Activated naive CD4-positive, alpha-beta T cell treated with anti-CD3 and anti-CD28 coated beads, Interleukin-2, amount 50 U/mL, for 24 hours (primary cell): ENCODE data around the gene PXT1.
"Not testable (repeated sequence)": the region's sequence is repeated elsewhere in the genome, so short reads cannot be mapped to it uniquely, and the experiment has no call there.

Experiments
- H3K27ac Mint-ChIP-seq: one replicate; pipeline ENCODE4 v1.8.0; 2021; ENCODE audit warnings: mild to moderate bottlenecking, mixed read lengths
- H3K27me3 Mint-ChIP-seq: one replicate; pipeline ENCODE4 v1.8.0; 2021; ENCODE audit warnings: mixed read lengths
- H3K36me3 Mint-ChIP-seq: one replicate; pipeline ENCODE4 v1.8.0; 2021; ENCODE audit warnings: mixed read lengths
- H3K4me1 Mint-ChIP-seq: one replicate; pipeline ENCODE4 v1.8.0; 2021; ENCODE audit warnings: mixed read lengths
- H3K4me3 Mint-ChIP-seq: one replicate; pipeline ENCODE4 v1.8.0; 2021; ENCODE audit warnings: mild to moderate bottlenecking, mixed read lengths
- H3K9me3 Mint-ChIP-seq: one replicate; pipeline ENCODE4 v1.8.0; 2021; ENCODE audit warnings: mixed read lengths

The PXT1 gene

GRCh38 chr6:36372088-36372487 is 70.6 kb downstream of the PXT1 start:
- Mint-ChIP-seq H3K4me3 (no peak overlapping the region), H3K27me3 (no peaks in the 10 kb centered on the region), H3K4me1 (no peaks in the 10 kb centered on the region), H3K27ac (no peak overlapping the region), H3K9me3 (no peaks in the 10 kb centered on the region), H3K36me3 (peaks cover 7% of the 10 kb centered on the region)

GRCh38 chr6:36371211-36371610 is 71.4 kb downstream of the PXT1 start:
- H3K27ac Mint-ChIP-seq, result no peak overlapping the region
- no peaks in the 10 kb centered on the region for H3K9me3 Mint-ChIP-seq
- H3K4me1 Mint-ChIP-seq, result no peaks in the 10 kb centered on the region
- H3K4me3 Mint-ChIP-seq, result no peak overlapping the region
- peaks cover 7% of the 10 kb centered on the region for H3K36me3 Mint-ChIP-seq
- no peaks in the 10 kb centered on the region for H3K27me3 Mint-ChIP-seq

DNA sequence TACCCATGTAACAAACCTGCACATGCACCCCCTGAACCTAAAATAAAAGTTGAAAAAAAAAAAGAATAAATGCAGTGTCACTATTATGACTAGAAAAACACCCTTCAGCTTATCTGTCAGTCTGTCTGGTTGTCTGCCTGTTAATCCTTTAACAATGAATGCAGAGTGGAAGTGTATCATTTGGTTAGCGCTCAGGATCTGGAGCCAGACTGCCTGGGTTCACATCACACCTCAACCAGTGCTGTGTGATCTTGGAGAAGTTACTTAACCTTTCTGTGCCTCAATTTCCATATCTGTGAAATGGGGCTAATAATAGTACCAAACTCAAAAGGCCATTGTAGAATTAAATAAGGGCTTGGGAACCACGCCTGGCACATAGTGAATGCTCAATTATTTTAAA is 72.0 kb downstream of the PXT1 start:
- no peaks in the 10 kb centered on the region for H3K4me1 Mint-ChIP-seq
- H3K9me3 Mint-ChIP-seq, result no peaks in the 10 kb centered on the region
- peaks cover 7% of the 10 kb centered on the region for H3K36me3 Mint-ChIP-seq
- H3K4me3 Mint-ChIP-seq, result no peak overlapping the region
- no peak overlapping the region for H3K27ac Mint-ChIP-seq
- H3K27me3 Mint-ChIP-seq, result no peaks in the 10 kb centered on the region

- H3K9me3 Mint-ChIP-seq, result no peaks in the 10 kb centered on the region
- no peaks in the 10 kb centered on the region for H3K4me1 Mint-ChIP-seq
- H3K27ac Mint-ChIP-seq, result no peak overlapping the region
- no peaks in the 10 kb centered on the region for H3K27me3 Mint-ChIP-seq
- no peak overlapping the region for H3K4me3 Mint-ChIP-seq
- H3K36me3 Mint-ChIP-seq, result peaks cover 7% of the 10 kb centered on the region
These were observed 73.5 kb downstream of the PXT1 start for GRCh38 chr6:36368921-36369865.

DNA sequence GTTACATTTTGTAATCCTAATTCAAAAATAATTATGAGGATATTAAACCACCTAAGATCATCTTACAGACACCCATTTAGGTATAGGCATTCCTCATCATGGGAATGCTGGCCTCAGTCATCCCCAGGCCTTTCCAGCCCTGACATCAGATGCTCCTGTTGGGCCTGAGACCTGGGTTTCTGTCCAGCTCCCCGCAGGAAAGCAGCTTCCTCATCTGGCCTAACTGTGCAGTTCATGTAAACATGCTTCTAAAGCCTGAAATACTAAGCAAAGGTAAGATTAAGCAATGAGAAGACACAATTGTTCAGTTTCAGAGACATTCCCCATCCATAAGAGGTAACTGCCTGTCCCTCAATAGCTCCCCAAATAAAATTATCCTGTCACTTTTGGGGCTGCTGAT is 74.2 kb downstream of the PXT1 start:
- H3K36me3 Mint-ChIP-seq, result peaks cover 7% of the 10 kb centered on the region
- no peak overlapping the region for H3K4me3 Mint-ChIP-seq
- H3K27me3 Mint-ChIP-seq, result no peaks in the 10 kb centered on the region
- H3K4me1 Mint-ChIP-seq, result no peaks in the 10 kb centered on the region
- no peak overlapping the region for H3K27ac Mint-ChIP-seq
- H3K9me3 Mint-ChIP-seq, result no peaks in the 10 kb centered on the region

DNA sequence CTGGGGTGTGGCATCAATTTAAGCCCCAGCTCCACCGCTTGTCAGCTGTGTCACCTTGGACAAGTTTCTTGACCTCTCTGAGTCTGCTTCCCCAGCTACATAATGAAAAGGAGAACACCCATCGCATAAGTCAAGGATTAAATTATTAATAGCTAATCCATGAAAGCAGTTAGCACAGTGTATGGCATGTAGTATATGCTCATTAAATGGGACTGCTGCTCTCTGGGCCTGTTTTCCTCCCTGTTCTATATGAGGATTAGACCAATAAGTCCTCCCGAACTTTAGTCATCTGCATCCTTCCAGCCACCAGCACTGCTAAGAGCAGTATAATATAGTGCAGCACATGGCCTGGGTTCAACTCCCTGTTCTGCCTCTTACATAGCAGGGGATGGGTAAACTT is 74.9 kb downstream of the PXT1 start:
- peaks cover 6% of the 10 kb centered on the region for H3K36me3 Mint-ChIP-seq
- no peak overlapping the region for H3K4me3 Mint-ChIP-seq
- H3K9me3 Mint-ChIP-seq, result no peaks in the 10 kb centered on the region
- no peaks in the 10 kb centered on the region for H3K27me3 Mint-ChIP-seq
- H3K4me1 Mint-ChIP-seq, result no peaks in the 10 kb centered on the region
- no peak overlapping the region for H3K27ac Mint-ChIP-seq

DNA sequence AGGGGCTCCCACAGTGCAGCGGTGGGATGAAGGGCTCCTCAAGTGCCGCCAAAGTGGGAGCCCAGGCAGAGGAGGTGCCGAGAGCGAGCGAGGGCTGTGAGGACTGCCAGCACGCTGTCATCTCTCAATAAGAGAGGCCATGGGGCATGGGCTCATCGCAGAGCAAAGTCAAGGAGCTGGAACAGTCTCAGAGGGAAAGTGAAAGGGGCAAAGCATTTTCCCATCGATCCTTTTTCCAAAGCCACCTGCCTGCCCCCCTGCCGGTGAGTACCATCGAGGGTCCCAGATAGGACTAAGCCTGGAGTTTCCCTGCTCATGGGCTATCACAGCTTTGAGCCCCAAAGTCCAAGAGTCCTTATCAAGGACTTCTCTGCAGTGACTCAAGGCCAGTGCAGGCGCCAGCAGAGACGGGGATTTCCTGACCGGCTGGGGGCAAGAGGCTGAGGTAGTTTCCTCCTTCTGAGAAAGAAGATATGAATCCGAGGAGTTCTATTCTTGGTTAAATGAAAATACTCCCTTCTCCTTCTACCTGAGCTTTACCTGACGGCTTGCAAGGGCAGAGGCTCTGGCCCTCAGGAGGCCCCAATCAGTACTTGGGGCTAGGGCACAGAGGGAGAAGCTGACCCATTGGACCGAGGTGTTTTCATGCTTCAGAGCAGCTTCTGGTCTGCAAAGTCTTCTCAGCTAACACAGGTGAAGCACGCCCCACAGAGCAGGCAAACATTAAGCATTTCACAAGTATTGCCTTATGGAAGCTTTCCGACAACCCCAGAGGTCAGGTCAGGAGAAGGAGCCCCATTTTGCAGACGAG is 77.8 kb downstream of the PXT1 start:
- Mint-ChIP-seq H3K4me1 (peaks cover 4% of the 10 kb centered on the region), H3K9me3 (no peaks in the 10 kb centered on the region), H3K36me3 (no peaks in the 10 kb centered on the region), H3K27ac (no peak overlapping the region), H3K27me3 (no peaks in the 10 kb centered on the region), H3K4me3 (no peak overlapping the region)

GRCh38 chr6:36364061-36364635 is 78.5 kb downstream of the PXT1 start:
- H3K4me1 Mint-ChIP-seq, H3K4me3 Mint-ChIP-seq, H3K9me3 Mint-ChIP-seq, H3K27me3 Mint-ChIP-seq, H3K27ac Mint-ChIP-seq, H3K36me3 Mint-ChIP-seq: not testable (repeated sequence)

DNA sequence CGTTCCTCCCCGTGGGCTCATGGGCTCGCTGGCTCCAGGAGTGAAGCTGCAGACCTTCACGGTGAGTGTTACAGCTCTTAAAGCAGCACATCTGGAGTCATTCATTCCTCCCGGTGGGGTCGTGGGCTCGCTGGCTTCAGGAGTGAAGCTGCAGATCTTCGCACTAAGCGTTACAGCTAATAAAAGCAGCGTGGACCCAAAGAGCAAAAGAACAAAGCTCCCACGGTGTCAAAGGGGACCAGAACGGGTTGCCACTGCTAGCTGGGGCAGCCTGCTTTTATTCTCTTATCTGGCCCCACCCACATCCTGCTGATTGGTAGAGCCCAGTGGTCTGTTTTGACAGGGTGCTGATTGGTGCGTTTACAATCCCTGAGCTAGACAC is 79.3 kb downstream of the PXT1 start:
- H3K9me3 Mint-ChIP-seq, H3K36me3 Mint-ChIP-seq, H3K27ac Mint-ChIP-seq, H3K4me3 Mint-ChIP-seq, H3K27me3 Mint-ChIP-seq, H3K4me1 Mint-ChIP-seq: not testable (repeated sequence)

GRCh38 chr6:36362551-36363370 is 79.9 kb downstream of the PXT1 start:
- peaks cover 7% of the 10 kb centered on the region for H3K4me1 Mint-ChIP-seq
- H3K9me3 Mint-ChIP-seq, result no peaks in the 10 kb centered on the region
- H3K27ac Mint-ChIP-seq, result no peak overlapping the region
- no peaks in the 10 kb centered on the region for H3K36me3 Mint-ChIP-seq
- no peaks in the 10 kb centered on the region for H3K27me3 Mint-ChIP-seq
- no peak overlapping the region for H3K4me3 Mint-ChIP-seq

- Mint-ChIP-seq H3K27ac (no peak overlapping the region), H3K4me1 (peaks cover 8% of the 10 kb centered on the region), H3K9me3 (no peaks in the 10 kb centered on the region), H3K4me3 (no peak overlapping the region), H3K27me3 (no peaks in the 10 kb centered on the region), H3K36me3 (no peaks in the 10 kb centered on the region)
These were observed 81.6 kb downstream of the PXT1 start for GRCh38 chr6:36361071-36361470.

DNA sequence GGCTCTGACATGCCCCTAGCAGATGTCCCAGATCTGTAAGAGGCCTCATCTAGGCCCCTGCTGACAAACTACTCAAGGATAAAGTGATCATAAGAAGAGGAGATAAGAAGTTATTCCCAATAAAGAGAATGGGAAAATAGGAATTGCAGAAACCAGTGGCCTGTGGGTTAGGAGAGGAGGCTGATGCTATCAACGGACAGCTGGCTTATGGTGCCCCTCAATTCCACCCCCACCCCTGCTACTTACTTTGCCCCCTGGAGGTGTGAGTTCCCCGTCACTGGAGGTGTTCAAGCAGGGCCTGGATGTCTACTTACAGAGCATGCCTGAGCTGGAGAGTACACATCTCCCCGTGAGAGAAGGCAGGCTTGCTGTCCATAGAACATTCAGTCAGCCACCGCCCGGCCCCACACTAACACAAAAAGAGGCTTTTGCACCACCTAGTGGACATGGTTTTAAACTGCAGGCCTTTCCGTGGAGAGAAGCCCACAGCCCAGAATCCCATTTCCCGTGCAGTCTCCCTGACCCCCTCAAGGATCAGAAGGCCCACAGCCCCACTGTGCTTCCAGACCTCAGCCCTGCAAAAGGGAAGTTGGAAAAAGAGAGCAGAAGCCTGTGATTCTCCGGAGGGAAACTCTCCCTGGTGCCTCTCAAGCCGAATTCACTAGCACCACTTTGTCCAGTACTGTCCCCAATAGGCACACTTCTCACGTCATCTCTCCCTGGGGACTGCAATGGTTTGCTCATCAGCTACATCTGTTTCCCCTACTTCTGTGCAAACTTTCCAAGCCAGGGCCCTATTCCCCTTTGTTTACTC is 82.2 kb downstream of the PXT1 start:
- no peak overlapping the region for H3K27ac Mint-ChIP-seq
- H3K36me3 Mint-ChIP-seq, result no peaks in the 10 kb centered on the region
- H3K9me3 Mint-ChIP-seq, result no peaks in the 10 kb centered on the region
- H3K27me3 Mint-ChIP-seq, result no peaks in the 10 kb centered on the region
- H3K4me1 Mint-ChIP-seq, result peaks cover 8% of the 10 kb centered on the region
- no peak overlapping the region for H3K4me3 Mint-ChIP-seq

DNA sequence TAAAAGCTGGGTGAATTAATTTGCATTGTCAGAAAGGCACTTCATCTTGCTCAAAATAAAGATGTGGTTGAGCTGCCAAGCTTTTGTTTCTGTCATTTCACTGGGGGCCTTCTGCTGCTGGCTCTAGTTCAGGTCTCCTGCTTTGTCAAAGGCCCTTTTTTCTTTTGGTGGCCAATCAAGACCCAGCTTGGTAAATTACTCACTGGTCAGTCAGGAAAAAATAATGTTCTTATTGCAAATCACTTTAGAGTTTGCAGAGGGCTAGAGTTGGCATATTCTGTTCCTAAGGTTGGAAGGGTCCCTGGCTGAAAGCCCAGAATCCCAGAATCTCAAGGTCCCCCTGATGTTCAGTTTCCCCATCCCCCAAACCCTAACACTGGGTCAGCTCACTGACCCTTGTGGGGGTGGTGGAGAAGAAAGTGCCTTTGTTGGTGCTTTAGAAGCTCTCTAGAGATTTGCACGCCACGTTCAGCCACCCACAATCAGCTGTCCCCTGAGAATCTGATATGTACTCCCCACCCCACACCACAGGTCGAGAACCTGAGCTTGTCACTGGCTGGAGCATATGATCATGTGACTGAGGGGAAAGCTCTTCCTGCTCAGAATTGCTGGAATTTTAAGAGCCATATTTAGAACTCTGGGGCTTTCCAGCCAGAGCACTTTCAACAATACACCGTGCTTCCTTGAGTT is 84.3 kb downstream of the PXT1 start:
- H3K36me3 Mint-ChIP-seq, result peaks cover 2% of the 10 kb centered on the region
- no peak overlapping the region for H3K4me3 Mint-ChIP-seq
- peaks cover 8% of the 10 kb centered on the region for H3K4me1 Mint-ChIP-seq
- no peaks in the 10 kb centered on the region for H3K9me3 Mint-ChIP-seq
- no peak overlapping the region for H3K27ac Mint-ChIP-seq
- H3K27me3 Mint-ChIP-seq, result no peaks in the 10 kb centered on the region

DNA sequence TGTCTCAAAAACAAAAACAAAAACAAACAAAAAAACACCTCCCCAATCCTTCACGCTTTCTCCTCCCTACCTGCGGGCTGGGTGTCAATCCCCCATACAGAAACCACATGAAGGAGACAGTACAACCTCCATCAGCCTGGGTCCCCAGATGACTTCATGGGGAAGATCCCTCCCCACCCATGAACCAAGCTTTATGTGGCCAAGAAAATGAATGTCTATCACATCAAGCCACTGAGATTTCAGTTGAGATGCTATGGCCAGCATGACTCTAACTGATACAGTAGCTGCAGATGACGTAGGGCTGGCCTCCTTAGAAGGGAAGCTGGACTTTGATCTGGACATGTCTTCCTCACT is 84.8 kb downstream of the PXT1 start:
- Mint-ChIP-seq H3K4me1 (peaks cover 8% of the 10 kb centered on the region), H3K4me3 (no peak overlapping the region), H3K9me3 (peaks cover 3% of the 10 kb centered on the region), H3K27me3 (peaks cover 1% of the 10 kb centered on the region), H3K27ac (no peak overlapping the region), H3K36me3 (peaks cover 2% of the 10 kb centered on the region)
